ENCODE data around the gene NFE2L3.
A peak's percentile ranks its signal among the peaks of the same experiment; 100 is the strongest.
"Not testable (repeated sequence)": the region's sequence is repeated elsewhere in the genome, so short reads cannot be mapped to it uniquely, and the experiment has no call there.

NFE2L3 gene

GRCh38 chr7:26166684-26167266, 14.8 kb downstream of the NFE2L3 start:
- TF ChIP-seq CTCF (conservative IDR thresholded peaks at IDR 0.05), result no peak
- peak overlapping the region; percentile 85 for H3K27ac ChIP-seq

GRCh38 chr7:26167303-26167934, 15.4 kb downstream of the NFE2L3 start:
- no peak for TF ChIP-seq CTCF (conservative IDR thresholded peaks at IDR 0.05)
- H3K27ac ChIP-seq, result peak overlapping the region; percentile 85

GRCh38 chr7:26168458-26169023, 16.5 kb downstream of the NFE2L3 start:
- no peak for TF ChIP-seq CTCF (conservative IDR thresholded peaks at IDR 0.05)
- H3K27ac ChIP-seq, result peak overlapping the region; percentile 85; the same call in 1 of the 2 replicates

GRCh38 chr7:26169271-26169670, 17.3 kb downstream of the NFE2L3 start:
- TF ChIP-seq CTCF (conservative IDR thresholded peaks at IDR 0.05), result no peak
- no peak overlapping the region; the same call in 1 of the 2 replicates for H3K27ac ChIP-seq

GRCh38 chr7:26170663-26171062, 18.7 kb downstream of the NFE2L3 start:
- no peak overlapping the region for H3K27ac ChIP-seq
- no peak for TF ChIP-seq CTCF (conservative IDR thresholded peaks at IDR 0.05)

- TF ChIP-seq CTCF (conservative IDR thresholded peaks at IDR 0.05), result no peak
- H3K27ac ChIP-seq, result no peak overlapping the region
Observed at GRCh38 chr7:26171601-26172000, 19.6 kb downstream of the NFE2L3 start.

GRCh38 chr7:26172048-26172447, 20.1 kb downstream of the NFE2L3 start:
- no peak for TF ChIP-seq CTCF (conservative IDR thresholded peaks at IDR 0.05)
- H3K27ac ChIP-seq, result no peak overlapping the region

GRCh38 chr7:26175903-26176302, 23.9 kb downstream of the NFE2L3 start:
- H3K27ac ChIP-seq, result not testable (repeated sequence)

GRCh38 chr7:26176696-26177095, 24.7 kb downstream of the NFE2L3 start:
- not testable (repeated sequence) for H3K27ac ChIP-seq

GRCh38 chr7:26177269-26177668, 25.3 kb downstream of the NFE2L3 start:
- not testable (repeated sequence) for H3K27ac ChIP-seq
